WERI-Rb-1 (cell line): ENCODE results near the gene ZNF511.

ENCODE experiments used
- DNase-seq: peaks from one replicate; pipeline ENCODE4 v3.0.0-alpha.2; 2020
- H3K27ac ChIP-seq: fragments of 250-450 bp; sonication (Bioruptor Pico); 2 replicates; pipeline ENCODE4 v1.5.1; 2020; ENCODE audit warnings: mild to moderate bottlenecking, moderate library complexity
- H3K27me3 ChIP-seq: fragments of 250-450 bp; sonication (Bioruptor Pico); 2 replicates; pipeline ENCODE4 v1.5.1; 2021; ENCODE audit warnings: mild to moderate bottlenecking, low read depth, moderate library complexity; ENCODE audit not compliant: insufficient read depth, severe bottlenecking
- H3K36me3 ChIP-seq: fragments of 250-450 bp; sonication (Bioruptor Pico); 2 replicates; pipeline ENCODE4 v1.5.1; 2020; ENCODE audit warnings: mild to moderate bottlenecking, moderate library complexity
- H3K4me3 ChIP-seq: 2 replicates; pipeline ENCODE4 v1.5.1; 2011; ENCODE audit warnings: low read depth, mild to moderate bottlenecking, control low read depth, low read length
- H3K9me3 ChIP-seq: fragments of 250-450 bp; sonication (Bioruptor Pico); 2 replicates; pipeline ENCODE4 v1.5.1; 2021; ENCODE audit warnings: mild to moderate bottlenecking, moderate library complexity; ENCODE audit not compliant: severe bottlenecking
- CTCF ChIP-seq: IDR thresholded peaks from 2 replicates; pipeline ENCODE4 v1.5.1; 2011; ENCODE audit warnings: low read depth, mild to moderate bottlenecking, control low read depth, inconsistent platforms, low read length

ZNF511 gene

GRCh38 chr10:133276100-133276434 lies 32.6 kb upstream of the ZNF511 start:
- no peak for DNase-seq
- TF ChIP-seq CTCF = no peak
- H3K27me3 ChIP-seq = peaks cover 10% of the 10 kb centered on the region
- H3K9me3 ChIP-seq = no peaks in the 10 kb centered on the region
- peak overlapping the region; percentile 40; the same call in 1 of the 2 replicates for H3K4me3 ChIP-seq
- H3K36me3 ChIP-seq = peaks cover 4% of the 10 kb centered on the region; the same call in 1 of the 2 replicates
- no peak overlapping the region for H3K27ac ChIP-seq

- peaks cover 10% of the 10 kb centered on the region for H3K27me3 ChIP-seq
- peak within 1 kb of the TSS; percentile 40 for H3K4me3 ChIP-seq
- peak; percentile 73 for DNase-seq
- H3K36me3 ChIP-seq = peaks cover 8% of the 10 kb centered on the region; the same call in 1 of the 2 replicates
- no peak within 1 kb of the TSS for H3K27ac ChIP-seq
- no peaks in the 10 kb centered on the region for H3K9me3 ChIP-seq
- TF ChIP-seq CTCF = no peak
Measured at GRCh38 chr10:133276435-133277201, 32.1 kb upstream of the ZNF511 start, which contains the start of gene ADAM8. ADAM8 (minus strand) TSS chr10:133276868; CDS start chr10:133276817, 51 bp downstream.

GRCh38 chr10:133277277-133277992 lies 31.3 kb upstream of the ZNF511 start:
- H3K9me3 ChIP-seq = no peaks in the 10 kb centered on the region
- H3K4me3 ChIP-seq = no peak overlapping the region
- H3K27me3 ChIP-seq = peaks cover 10% of the 10 kb centered on the region
- H3K27ac ChIP-seq = no peak overlapping the region
- DNase-seq = no peak
- no peak for TF ChIP-seq CTCF
- peaks cover 9% of the 10 kb centered on the region for H3K36me3 ChIP-seq

- Histone ChIP-seq H3K27me3 (peaks cover 10% of the 10 kb centered on the region), H3K9me3 (no peaks in the 10 kb centered on the region), H3K36me3 (peaks cover 15% of the 10 kb centered on the region), H3K4me3 (no peak overlapping the region), H3K27ac (no peak overlapping the region)
- no peak for TF ChIP-seq CTCF
- DNase-seq = no peak
Measured at GRCh38 chr10:133277993-133278576, 30.6 kb upstream of the ZNF511 start.

- TF ChIP-seq CTCF = no peak
- Histone ChIP-seq H3K27me3 (peaks cover 10% of the 10 kb centered on the region), H3K27ac (no peak overlapping the region), H3K9me3 (no peaks in the 10 kb centered on the region), H3K36me3 (peaks cover 19% of the 10 kb centered on the region), H3K4me3 (no peak overlapping the region)
- DNase-seq = no peak
Measured at GRCh38 chr10:133278577-133279265, 30.0 kb upstream of the ZNF511 start.
